GM10248 (cell line): Measurements from ENCODE around the gene YY1.

ENCODE experiments used
- CTCF ChIA-PET: fragments of 300-600 bp; sonication (Branson Sonifier 250); formaldehyde crosslinking; extraction: SDS; loops from one replicate; lab custom pipeline; 2021; ENCODE audit warnings: antibody characterized with exemption; lab: Yijun Ruan, JAX
- POLR2A ChIA-PET: fragments of 350-650 bp; sonication (Branson Sonifier 250); formaldehyde crosslinking; extraction: SDS; loops from one replicate; lab custom pipeline; 2020; ENCODE audit warnings: antibody characterized with exemption; lab: Yijun Ruan, JAX
- DNase-seq: peaks from one replicate; pipeline ENCODE4 v3.0.0; 2012; ENCODE audit errors: extremely low spot score
- TF ChIP-seq, protein P1 (sequence below): IDR thresholded peaks from 2 replicates; pipeline ENCODE4 v1.5.1; 2012; ENCODE audit warnings: mild to moderate bottlenecking, low read depth; ENCODE audit errors: extremely low read depth, missing control alignments, control extremely low read depth

The YY1 gene

DNA sequence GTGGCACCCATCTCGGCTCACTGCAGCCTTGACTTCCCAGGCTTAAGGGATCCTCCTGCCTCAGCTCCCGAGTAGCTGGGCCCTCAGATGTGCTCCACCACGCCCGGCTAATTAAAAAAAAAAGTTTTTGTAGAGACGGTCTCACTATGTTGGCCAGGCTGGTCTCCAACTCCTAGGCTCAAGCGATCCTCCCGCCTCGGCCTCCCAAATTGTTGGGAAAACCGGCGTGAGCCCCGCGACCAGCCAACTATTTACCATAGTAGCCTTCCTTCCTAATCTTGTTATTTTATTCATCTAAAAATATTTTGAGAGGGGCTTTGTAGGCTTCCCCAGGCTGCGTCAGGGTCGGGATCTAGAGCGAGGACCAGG, 25.4 kb upstream of the YY1 start:
- ChIA-PET CTCF (interaction anchor here (1.1 to 4.5 kb wide), 4 partner anchors 9 to 28 kb away, joined by 3 to 27 read pairs (median 4); no protein-coding TSS in a partner anchor), POLR2A (no interaction called here)
- TF ChIP-seq, protein P1, sequence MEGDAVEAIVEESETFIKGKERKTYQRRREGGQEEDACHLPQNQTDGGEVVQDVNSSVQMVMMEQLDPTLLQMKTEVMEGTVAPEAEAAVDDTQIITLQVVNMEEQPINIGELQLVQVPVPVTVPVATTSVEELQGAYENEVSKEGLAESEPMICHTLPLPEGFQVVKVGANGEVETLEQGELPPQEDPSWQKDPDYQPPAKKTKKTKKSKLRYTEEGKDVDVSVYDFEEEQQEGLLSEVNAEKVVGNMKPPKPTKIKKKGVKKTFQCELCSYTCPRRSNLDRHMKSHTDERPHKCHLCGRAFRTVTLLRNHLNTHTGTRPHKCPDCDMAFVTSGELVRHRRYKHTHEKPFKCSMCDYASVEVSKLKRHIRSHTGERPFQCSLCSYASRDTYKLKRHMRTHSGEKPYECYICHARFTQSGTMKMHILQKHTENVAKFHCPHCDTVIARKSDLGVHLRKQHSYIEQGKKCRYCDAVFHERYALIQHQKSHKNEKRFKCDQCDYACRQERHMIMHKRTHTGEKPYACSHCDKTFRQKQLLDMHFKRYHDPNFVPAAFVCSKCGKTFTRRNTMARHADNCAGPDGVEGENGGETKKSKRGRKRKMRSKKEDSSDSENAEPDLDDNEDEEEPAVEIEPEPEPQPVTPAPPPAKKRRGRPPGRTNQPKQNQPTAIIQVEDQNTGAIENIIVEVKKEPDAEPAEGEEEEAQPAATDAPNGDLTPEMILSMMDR, result no peak
- DNase-seq, result no peak

DNA sequence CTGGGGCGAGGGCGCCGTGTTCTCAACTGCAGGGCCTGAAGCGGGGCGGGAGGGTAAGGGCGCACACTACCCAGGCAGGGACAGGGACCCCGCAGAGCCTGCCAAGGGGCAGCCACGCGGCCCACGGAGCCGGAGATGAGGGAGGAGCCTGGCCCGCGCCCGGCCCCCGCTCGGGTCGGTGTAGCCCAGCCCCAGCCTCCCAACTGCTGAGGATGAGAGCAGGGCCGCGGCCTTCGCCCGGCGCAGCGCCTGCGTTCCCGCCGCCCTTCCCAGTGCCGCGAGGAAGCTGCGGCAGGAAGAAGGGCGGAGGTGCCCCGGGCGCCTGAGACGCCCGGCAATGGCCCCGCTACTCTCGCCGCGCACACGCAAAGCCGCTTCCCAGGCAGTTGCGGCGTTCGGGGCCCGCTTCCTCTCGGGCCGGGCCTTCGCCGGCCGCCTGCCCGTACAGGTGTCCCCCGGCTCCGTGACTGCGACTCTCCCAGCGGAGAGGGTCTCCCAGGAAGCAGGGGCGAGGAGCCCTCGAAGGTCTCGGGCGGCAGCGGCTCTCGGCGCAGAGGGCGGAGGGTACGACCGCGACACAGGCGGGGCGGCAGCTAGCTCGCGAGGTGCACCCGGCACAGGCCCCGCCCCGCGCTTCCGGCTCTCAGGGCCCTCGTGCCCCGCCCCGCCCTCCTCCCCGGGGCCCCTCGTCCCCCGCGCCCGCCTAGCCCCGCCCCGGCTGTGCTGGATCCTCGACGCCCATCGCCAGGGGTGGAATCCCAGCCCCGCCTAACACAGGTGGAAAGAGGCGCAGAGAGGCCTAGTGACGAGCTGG, 24.8 kb upstream of the YY1 start:
- TF ChIP-seq, protein P1, result no peak
- ChIA-PET POLR2A (interaction anchor here (1.2 kb wide), 1 partner anchor 21 kb away, joined by 3 read pairs; no protein-coding TSS in a partner anchor), CTCF (interaction anchor here (1.1 to 4.5 kb wide), 7 partner anchors 9 to 27 kb away, joined by 3 to 27 read pairs (median 7); no protein-coding TSS in a partner anchor)
- peak; percentile 97 for DNase-seq

- ChIA-PET CTCF (interaction anchor here (1.1 to 3.1 kb wide), 4 partner anchors 9 to 22 kb away, joined by 3 to 15 read pairs (median 10); no protein-coding TSS in a partner anchor), POLR2A (interaction anchor here (0.6 to 1.2 kb wide), 2 partner anchors 22 kb away, joined by 3 read pairs; no protein-coding TSS in a partner anchor)
- TF ChIP-seq, protein P1, result no peak
- no peak for DNase-seq
Measured at GRCh38 chr14:100214770-100215083, 24.2 kb upstream of the YY1 start.

- ChIA-PET CTCF (interaction anchor here (1.2 to 3.1 kb wide), 4 partner anchors 11 to 22 kb away, joined by 3 to 15 read pairs (median 10); no protein-coding TSS in a partner anchor), POLR2A (interaction anchor here (0.6 kb wide), 1 partner anchor 22 kb away, joined by 3 read pairs; no protein-coding TSS in a partner anchor)
- TF ChIP-seq, protein P1, result no peak
- no peak for DNase-seq
Measured at GRCh38 chr14:100215330-100215885, 23.5 kb upstream of the YY1 start.

GRCh38 chr14:100219126-100219785, 19.7 kb upstream of the YY1 start:
- ChIA-PET CTCF (interaction anchor here (1.2 to 2.5 kb wide), 2 partner anchors 9 to 26 kb away, joined by 3 to 14 read pairs; no protein-coding TSS in a partner anchor), POLR2A (no interaction called here)
- TF ChIP-seq, protein P1, result no peak
- DNase-seq, result no peak
